DND-41 (cell line): ENCODE data around the gene NLGN4X.

Experiments
- ATAC-seq: fragments of 200-7000 bp; cut with Tn5 transposase; 3 replicates; pipeline ENCODE4 v1.9.1; 2021; ENCODE audit warnings: low read depth; ENCODE audit not compliant: insufficient read depth
- DNase-seq: peaks from one replicate; pipeline ENCODE4 v3.0.0-alpha.2; 2020
- H2AFZ ChIP-seq: 2 replicates; pipeline ENCODE4 v1.6.0; 2012; ENCODE audit warnings: low read depth, low read length
- H3K27ac ChIP-seq: 2 replicates; pipeline ENCODE4 v1.5.1; 2012; ENCODE audit warnings: low read length, inconsistent platforms
- H3K27me3 ChIP-seq: fragments of 200-600 bp; sonication (generic); 2 replicates; pipeline ENCODE4 v1.6.0; 2012; ENCODE audit warnings: low read length, mild to moderate bottlenecking, inconsistent platforms; ENCODE audit not compliant: insufficient read depth, poor library complexity
- H3K36me3 ChIP-seq: 2 replicates; pipeline ENCODE4 v1.5.1; 2012; ENCODE audit warnings: low read length, inconsistent platforms; ENCODE audit not compliant: insufficient read depth
- H3K4me1 ChIP-seq: 2 replicates; pipeline ENCODE4 v1.5.1; 2012; ENCODE audit warnings: mild to moderate bottlenecking, low read length; ENCODE audit not compliant: insufficient read depth
- H3K4me2 ChIP-seq: 2 replicates; pipeline ENCODE4 v1.6.0; 2012; ENCODE audit warnings: mild to moderate bottlenecking, moderate library complexity, low read length, inconsistent platforms; ENCODE audit not compliant: insufficient read depth
- H3K4me3 ChIP-seq, 2 experiments: fragments of 200-600 bp in 1 of 2; shearing (Covaris generic) in 1 of 2; 2 replicates each; pipeline ENCODE4 v1.5.1; 2012 to 2016; ENCODE audit warnings: inconsistent platforms in 2 of 2, low read length in 2 of 2, mild to moderate bottlenecking in 2 of 2, low read depth in 1 of 2, moderate library complexity in 1 of 2
- H3K79me2 ChIP-seq: 2 replicates; pipeline ENCODE4 v1.6.0; 2012; ENCODE audit warnings: low read length, inconsistent platforms; ENCODE audit not compliant: insufficient read depth
- H3K9ac ChIP-seq: 2 replicates; pipeline ENCODE4 v1.6.0; 2012; ENCODE audit warnings: low read depth, mild to moderate bottlenecking, inconsistent platforms, low read length, moderate library complexity
- H3K9me3 ChIP-seq: 2 replicates; pipeline ENCODE4 v1.5.1; 2012; ENCODE audit warnings: low read length, moderate library complexity, mild to moderate bottlenecking, inconsistent platforms; ENCODE audit not compliant: insufficient read depth, severe bottlenecking
- H4K20me1 ChIP-seq: 2 replicates; pipeline ENCODE4 v1.6.0; 2012; ENCODE audit warnings: low read length; ENCODE audit not compliant: insufficient read depth
- EZH2 ChIP-seq: IDR thresholded peaks from 3 replicates; pipeline ENCODE4 v1.6.1; 2012; ENCODE audit warnings: borderline replicate concordance, low read depth, mild to moderate bottlenecking, moderate library complexity, low read length, inconsistent platforms; ENCODE audit not compliant: severe bottlenecking
- TF ChIP-seq, protein P1 (sequence below): IDR thresholded peaks from 2 replicates; pipeline ENCODE4 v1.5.1; 2012; ENCODE audit warnings: borderline replicate concordance, low read length, moderate library complexity, mild to moderate bottlenecking; ENCODE audit not compliant: poor library complexity, severe bottlenecking; ENCODE audit errors: extremely low read depth

The NLGN4X gene

GRCh38 chrX:6228720-6229119 lies at the start of gene NLGN4X:
Gene NLGN4X, minus strand, starts transcription at chrX:6228867. Its CDS starts 77,401 bp downstream, at chrX:6151466.
- peak; percentile 82 for ATAC-seq
- Histone ChIP-seq H3K36me3 (peaks cover 26% of the 10 kb centered on the region; the same call in 1 of the 2 replicates), H4K20me1 (peaks cover 26% of the 10 kb centered on the region), H3K9ac (peak within 1 kb of the TSS; percentile 88), H3K79me2 (peaks cover 67% of the 10 kb centered on the region), H3K9me3 (no peaks in the 10 kb centered on the region), H3K4me1 (peaks cover 24% of the 10 kb centered on the region), H3K4me2 (peak within 1 kb of the TSS; percentile 64), H3K27ac (peak within 1 kb of the TSS; percentile 95), H3K4me3 (peak within 1 kb of the TSS; percentile 76 to 78), H2AFZ (no peak within 1 kb of the TSS), H3K27me3 (no peaks in the 10 kb centered on the region)
- TF ChIP-seq EZH2 = no peak
- TF ChIP-seq, protein P1, sequence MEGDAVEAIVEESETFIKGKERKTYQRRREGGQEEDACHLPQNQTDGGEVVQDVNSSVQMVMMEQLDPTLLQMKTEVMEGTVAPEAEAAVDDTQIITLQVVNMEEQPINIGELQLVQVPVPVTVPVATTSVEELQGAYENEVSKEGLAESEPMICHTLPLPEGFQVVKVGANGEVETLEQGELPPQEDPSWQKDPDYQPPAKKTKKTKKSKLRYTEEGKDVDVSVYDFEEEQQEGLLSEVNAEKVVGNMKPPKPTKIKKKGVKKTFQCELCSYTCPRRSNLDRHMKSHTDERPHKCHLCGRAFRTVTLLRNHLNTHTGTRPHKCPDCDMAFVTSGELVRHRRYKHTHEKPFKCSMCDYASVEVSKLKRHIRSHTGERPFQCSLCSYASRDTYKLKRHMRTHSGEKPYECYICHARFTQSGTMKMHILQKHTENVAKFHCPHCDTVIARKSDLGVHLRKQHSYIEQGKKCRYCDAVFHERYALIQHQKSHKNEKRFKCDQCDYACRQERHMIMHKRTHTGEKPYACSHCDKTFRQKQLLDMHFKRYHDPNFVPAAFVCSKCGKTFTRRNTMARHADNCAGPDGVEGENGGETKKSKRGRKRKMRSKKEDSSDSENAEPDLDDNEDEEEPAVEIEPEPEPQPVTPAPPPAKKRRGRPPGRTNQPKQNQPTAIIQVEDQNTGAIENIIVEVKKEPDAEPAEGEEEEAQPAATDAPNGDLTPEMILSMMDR = no peak
- peak; percentile 82 for DNase-seq

DNA sequence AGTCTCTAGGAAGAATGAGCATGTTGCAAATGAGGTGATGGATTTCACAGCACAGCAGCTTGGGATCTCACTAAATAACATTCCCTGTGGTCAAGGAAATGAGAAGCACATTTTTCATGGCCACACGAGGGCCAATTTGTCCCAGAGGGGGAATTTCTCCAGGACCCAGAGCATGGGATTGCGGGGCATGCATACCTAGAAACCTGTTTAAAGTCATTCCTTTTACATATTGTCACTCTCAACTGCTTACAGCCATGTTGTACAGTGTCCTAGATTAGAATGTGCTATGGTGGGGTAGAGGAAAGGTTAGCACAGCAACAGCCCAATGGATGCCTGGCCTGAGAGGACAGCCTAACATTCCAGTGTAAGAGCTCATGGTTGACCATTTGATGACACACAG lies 37.4 kb upstream of the NLGN4X start:
- H3K27me3 ChIP-seq = no peaks in the 10 kb centered on the region
- H4K20me1 ChIP-seq = no peaks in the 10 kb centered on the region
- H3K36me3 ChIP-seq = no peaks in the 10 kb centered on the region
- no peak overlapping the region for H3K27ac ChIP-seq
- no peak for ATAC-seq
- no peaks in the 10 kb centered on the region for H3K9me3 ChIP-seq
- H3K79me2 ChIP-seq = no peaks in the 10 kb centered on the region
- H3K4me2 ChIP-seq = no peak overlapping the region
- no peaks in the 10 kb centered on the region for H3K4me1 ChIP-seq
- no peak overlapping the region for H3K4me3 ChIP-seq
- DNase-seq = no peak
- H3K9ac ChIP-seq = no peak overlapping the region
- TF ChIP-seq, protein P1 = no peak
- no peak overlapping the region for H2AFZ ChIP-seq

DNA sequence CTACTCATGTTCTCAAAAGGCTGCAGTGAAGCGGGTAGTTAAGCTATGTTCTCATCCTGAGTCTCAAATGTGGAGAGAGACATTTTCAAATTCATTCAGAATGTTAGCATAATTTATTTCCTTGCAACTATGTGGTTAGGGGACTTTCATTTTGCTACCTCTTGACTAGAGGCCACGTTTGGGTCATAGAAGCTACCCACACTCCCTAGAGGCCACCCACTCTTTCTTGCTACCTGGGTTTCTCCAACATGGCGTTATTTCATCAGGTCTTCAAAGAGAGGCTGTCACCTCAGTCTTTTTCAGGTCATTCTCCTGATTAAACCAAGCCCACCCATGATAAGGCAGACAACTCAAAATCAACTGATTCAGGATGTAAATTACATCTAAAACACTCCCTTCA lies 34.3 kb upstream of the NLGN4X start:
- no peaks in the 10 kb centered on the region for H3K79me2 ChIP-seq
- H4K20me1 ChIP-seq = no peaks in the 10 kb centered on the region
- no peak overlapping the region for H3K4me2 ChIP-seq
- H3K27me3 ChIP-seq = no peaks in the 10 kb centered on the region
- H3K9me3 ChIP-seq = no peaks in the 10 kb centered on the region
- H3K4me3 ChIP-seq = no peak overlapping the region
- no peak overlapping the region for H2AFZ ChIP-seq
- DNase-seq (no peak), ATAC-seq (no peak)
- no peak overlapping the region for H3K27ac ChIP-seq
- no peak for TF ChIP-seq EZH2
- TF ChIP-seq, protein P1 = no peak
- no peak overlapping the region for H3K9ac ChIP-seq
- no peaks in the 10 kb centered on the region for H3K4me1 ChIP-seq
- H3K36me3 ChIP-seq = no peaks in the 10 kb centered on the region

DNA sequence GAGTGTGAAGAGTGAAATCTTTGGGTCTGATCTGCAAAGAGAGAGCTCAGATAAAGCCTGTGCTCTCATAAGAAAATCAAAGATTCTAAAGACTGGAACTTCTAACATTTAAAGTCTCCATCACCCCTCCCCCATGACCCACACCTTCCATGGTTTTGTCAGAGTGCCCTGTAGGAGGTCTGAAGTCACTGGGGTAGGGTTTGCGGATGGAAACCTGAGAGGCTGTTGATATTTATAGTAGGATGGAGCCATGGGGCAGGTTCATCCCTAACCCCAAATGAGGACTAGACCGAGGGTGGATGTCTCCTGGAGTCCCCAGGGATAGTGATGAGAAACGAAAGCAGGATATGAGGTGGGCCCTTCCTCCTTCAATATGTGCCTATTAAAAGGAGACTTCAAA lies 28.4 kb upstream of the NLGN4X start:
- Histone ChIP-seq H3K79me2 (no peaks in the 10 kb centered on the region), H3K36me3 (no peaks in the 10 kb centered on the region), H3K27me3 (no peaks in the 10 kb centered on the region), H3K4me1 (no peaks in the 10 kb centered on the region), H3K4me2 (no peak overlapping the region), H3K4me3 (no peak overlapping the region), H3K9me3 (no peaks in the 10 kb centered on the region), H2AFZ (no peak overlapping the region), H3K9ac (no peak overlapping the region), H3K27ac (no peak overlapping the region), H4K20me1 (no peaks in the 10 kb centered on the region)
- no peak for ATAC-seq
- TF ChIP-seq EZH2 = no peak
- TF ChIP-seq, protein P1 = no peak
- no peak for DNase-seq
